T-helper 2 cell (primary cell): ENCODE results near the gene SLC29A1.
A peak's percentile ranks its signal among the peaks of the same experiment; 100 is the strongest.

ENCODE experiments used
- DNase-seq, 5 experiments: peaks; one replicate each; pipeline versions ENCODE4 v3.0.0 to v3.0.0-alpha.2; 2012 to 2022

SLC29A1 gene

DNA sequence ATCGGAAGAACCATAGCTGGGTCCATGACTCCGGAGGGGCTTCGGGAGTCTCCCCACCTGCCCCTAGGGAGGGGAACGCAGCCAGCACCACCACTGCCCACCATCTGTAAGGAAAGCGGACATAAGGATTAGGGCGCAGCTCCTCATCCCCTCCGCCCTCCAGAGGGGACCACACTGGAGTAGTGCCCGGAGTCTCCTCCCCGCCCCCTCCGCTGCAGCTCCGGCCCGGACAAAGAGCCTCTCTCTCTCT lies 33.3 kb downstream of the SLC29A1 start:
- DNase-seq: peak in 1 of 5 experiments; percentile 34

DNA sequence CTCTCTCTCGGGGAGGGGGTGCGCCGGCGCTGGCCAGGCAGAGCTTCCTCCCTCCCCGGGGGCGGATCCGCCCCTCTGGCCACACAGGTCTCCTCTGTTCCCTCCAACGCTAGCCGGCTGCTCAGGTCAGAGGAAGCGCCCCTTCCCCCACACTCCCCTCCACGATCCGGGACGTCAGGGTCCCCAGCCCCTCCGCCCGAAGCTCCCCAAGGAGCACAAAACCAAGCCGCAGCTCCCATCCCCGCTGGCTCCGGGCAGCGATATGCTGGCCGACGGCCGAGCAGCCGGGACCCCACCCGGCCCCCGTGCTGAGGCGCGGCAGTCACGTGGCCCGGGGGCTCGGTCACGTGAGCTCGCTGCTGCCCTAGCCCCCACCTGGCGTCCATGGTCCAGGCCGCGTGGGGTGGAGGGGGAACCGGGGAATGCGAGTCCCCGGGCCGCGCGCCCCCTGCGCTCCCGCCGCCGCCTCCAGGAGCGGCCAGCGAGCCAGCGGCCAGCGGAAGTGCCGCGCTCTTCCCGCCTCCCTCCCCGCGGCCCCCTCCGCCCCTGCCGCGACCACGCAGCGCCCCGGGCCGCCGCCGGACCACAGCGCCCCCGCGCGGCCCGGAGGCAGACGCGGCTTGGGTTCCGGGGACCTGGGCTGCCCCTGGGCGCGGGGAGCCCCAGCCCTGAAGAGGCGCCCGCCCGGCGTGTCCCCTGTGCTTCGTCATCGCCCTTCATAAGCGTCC lies 33.8 kb downstream of the SLC29A1 start, which contains the start of gene SLC35B2:
Gene SLC35B2 (minus strand): TSS at position 504 of the 728 bp plus-strand sequence. CDS start 118 bp downstream, at position 386.
- peak; percentile 40 to 81 (median 55) for DNase-seq

DNA sequence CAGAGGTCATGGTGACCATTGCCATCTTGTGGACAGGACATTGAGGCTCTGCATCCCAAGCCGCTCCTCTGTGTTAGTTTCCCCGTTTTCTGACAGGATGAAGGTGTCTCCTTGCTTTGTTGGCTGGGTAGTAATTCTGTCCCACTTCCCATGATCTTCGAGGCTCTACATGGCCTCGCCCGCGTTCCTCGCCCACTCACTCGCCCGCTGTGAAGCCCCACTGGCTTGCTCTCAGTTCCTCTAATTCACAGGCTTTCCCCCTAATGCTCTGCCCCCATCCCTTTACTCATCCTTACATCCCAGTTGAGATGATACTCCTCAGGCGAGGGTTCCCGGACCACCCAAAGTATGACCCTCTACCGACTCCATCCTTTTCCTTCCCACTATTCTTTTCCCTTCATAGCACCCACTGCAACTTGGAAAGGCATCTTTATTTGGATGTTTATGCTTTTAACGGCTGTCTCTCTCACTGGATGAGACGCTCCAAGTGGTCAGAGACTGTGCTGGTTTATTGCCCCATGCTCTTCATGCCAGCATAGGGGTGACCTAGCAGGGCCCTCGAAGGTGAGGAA lies 34.4 kb downstream of the SLC29A1 start:
- no peak for DNase-seq

DNA sequence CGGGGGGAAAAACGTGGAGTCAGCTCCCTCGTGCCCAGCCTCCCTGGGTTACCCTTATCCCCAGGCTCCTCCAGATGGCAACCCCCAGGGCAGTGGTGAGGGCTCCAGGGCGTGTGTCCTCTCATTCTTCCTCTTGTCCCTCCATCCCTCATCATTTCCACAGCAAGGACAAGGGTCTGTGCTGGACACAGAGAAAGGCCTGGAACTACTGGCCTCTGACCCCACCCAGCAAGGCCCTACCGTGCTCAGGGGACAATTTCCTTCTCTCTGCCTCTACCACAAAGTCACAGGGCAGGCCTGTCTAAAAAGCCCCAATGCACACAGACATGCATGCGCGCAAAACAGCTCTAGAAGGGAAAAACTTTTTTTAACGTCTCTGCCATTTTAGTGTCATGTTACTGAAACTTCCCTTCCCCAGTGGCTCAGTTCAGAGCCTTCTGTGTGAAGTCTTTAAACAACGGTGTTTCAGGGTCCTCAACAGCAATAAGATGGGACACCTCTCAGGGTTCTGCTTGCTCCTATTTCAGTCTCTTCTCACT lies 35.0 kb downstream of the SLC29A1 start:
- no peak for DNase-seq

DNA sequence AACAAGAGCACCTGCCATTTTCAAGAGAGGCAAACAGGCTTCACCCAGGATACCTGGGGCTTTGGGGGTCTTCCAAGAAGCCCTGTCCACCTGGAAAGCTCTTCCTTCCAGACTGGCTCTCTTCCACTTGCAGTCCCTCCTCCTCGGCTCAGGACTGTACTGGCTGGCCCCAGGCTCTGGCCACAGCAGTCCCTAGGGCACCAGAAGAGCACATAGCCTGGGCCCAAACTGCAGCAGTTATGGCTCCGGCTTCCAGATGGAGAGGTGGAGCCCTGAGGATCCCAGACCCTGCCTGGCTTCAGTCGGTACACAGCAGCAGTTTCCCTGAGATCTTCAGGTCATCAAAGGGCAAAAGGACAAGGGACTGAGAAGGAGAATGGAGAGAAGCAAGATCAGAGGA lies 35.5 kb downstream of the SLC29A1 start:
- no peak for DNase-seq

DNA sequence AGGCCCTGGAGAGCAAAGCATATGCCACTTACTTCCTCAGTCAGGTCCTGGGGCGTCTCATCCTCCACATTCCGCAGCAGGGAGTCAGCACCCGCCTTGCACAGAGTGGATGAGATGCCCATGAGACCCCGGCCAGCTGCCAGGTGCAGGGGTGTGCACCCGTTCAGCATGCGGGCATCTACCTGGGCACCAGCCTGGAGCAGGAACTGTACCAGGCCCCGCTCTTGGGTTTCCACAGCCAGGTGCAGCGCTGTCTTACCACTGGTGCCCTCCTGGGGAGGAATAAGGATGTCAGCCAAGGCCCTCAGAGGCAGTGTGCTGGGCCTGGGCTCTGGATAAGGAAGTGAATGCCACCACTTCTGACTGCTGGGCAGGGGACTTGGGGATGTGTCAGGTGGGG lies 36.6 kb downstream of the SLC29A1 start:
- DNase-seq: no peak

DNA sequence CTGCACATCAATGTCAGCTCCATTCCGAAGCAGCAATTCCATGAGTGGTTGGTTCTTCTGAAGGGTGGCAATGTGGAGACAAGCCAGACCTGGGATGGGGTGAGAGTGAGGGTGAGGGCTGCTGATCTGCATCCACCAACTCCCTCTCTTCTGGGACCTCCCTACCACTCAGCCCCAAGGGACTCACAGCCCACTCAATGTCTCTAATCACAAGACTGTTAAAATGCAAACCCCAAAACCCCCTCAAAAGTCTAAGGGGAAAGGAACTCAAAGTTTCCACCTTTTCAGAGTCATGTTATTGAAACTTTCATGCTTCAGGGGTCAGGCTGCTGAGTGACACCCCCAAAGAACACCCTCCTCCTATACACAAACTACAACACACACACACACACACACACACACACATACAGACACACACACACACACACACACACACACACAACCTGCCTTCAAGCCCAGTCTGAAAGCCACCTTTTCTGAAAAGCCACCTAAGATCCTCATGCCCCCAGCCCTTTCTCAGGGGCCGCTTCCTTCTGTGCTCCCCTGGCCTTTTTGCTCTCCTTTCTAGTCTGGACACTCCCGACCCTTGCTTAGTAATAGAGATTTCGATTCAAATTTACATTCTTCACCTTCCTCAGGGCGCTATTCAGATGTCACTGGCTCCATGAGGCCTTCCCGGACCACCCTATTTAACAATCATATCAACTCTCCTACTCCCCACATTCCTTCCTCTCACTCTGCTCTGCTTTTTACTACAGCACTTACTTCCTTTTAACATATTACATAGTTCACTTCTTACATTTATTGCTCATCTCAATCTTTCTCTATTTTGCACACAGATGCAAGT lies 37.3 kb downstream of the SLC29A1 start:
- DNase-seq: no peak

DNA sequence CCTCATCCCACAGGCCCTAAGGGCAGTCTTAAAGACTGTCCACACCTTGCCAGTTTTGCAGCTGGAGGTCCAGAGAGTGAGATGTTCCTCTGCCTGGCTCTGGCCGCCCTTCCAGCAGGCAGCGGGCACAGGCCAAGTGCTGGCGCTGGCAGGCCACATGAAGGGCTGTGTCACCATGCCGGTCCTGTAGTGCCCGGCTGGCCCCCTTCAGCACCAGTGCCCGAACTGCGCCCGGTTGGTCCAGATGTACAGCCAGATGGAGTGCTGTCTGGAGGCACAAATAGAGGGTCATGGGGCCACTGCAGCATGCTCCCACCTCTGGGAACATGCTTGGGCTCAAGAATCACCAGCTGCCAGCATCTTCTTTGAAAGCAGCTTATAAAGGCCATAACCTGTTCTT lies 38.2 kb downstream of the SLC29A1 start:
- DNase-seq: no peak

DNA sequence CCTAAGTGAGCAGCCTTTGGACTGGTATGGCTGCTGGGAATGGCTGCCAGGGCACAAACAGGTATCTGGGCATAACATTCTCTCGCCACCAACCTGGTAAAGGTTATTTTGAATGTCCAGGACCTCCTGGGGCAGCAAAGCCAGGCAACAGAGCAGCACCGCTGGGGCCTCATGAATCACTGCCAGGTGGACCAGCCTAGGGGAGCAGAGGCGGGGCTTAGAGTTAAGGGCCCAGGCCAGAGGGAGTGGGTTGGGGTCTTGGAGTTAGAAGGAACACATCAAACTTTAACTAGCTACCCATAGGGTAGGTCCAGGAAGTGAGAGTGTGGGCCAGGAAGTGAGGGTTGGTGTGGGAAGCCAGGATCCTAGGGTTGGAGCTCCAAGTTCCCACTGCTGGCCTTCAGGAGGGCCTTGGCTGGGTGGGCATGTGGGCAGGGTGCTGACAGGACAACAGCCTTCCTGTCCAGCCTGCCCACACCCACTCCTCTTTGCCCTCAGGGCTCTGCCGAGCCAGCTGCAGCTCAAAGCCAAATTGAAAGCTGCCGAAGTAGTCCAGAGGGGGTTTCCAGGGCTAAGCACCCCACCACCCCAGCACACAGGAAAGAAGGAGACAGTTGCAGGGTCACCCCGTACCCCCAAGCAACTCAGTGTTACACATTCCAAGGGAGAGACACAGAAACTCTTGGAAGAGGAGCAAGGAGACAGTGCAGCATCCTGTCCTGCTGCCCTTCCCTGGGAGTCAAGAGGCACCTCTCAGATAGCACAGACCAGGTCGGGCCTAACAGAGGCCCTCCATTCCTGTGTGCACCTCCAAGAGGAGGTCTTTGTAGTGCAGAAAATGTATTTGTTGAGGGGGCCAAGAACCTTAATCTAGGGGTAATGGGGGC lies 39.3 kb downstream of the SLC29A1 start:
- no peak for DNase-seq

DNA sequence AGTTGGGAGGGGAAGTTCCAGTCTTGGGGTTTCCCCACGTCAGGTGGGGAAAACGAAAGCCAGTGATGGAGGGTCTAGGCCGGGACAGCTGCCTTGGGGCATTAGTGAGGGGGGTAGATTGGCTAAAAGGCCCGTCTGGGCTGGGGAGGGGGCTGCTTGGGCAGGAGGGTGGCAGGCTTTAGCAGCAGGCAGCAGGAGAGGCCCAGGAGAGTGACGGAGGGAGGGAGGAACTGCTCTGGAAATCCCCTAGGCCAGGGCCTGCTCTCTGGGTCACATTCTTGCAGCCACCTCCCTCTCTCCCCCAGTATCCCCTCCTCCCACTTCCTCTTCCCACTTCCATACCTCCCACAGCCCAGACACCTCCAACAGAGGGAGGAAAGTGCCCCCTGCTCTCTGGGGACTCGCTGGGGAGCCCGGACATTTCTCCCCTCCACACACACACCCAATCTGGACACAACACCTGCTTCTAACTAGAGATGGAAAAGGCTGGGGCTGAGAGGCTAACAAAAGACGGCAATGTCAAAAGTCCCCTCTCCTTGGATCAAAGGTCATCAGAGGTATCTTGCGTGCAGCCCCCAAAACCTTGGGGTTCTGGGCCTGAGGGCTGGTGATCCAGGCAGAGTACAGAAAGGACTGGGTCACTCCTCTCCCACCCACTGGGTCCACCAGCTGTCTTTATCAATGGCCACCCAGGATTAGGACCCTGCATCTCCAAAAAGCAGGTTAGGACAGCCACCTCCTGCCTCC lies 40.1 kb downstream of the SLC29A1 start:
- DNase-seq: peak in 4 of 5 experiments; percentile 32 to 63 (median 44)

DNA sequence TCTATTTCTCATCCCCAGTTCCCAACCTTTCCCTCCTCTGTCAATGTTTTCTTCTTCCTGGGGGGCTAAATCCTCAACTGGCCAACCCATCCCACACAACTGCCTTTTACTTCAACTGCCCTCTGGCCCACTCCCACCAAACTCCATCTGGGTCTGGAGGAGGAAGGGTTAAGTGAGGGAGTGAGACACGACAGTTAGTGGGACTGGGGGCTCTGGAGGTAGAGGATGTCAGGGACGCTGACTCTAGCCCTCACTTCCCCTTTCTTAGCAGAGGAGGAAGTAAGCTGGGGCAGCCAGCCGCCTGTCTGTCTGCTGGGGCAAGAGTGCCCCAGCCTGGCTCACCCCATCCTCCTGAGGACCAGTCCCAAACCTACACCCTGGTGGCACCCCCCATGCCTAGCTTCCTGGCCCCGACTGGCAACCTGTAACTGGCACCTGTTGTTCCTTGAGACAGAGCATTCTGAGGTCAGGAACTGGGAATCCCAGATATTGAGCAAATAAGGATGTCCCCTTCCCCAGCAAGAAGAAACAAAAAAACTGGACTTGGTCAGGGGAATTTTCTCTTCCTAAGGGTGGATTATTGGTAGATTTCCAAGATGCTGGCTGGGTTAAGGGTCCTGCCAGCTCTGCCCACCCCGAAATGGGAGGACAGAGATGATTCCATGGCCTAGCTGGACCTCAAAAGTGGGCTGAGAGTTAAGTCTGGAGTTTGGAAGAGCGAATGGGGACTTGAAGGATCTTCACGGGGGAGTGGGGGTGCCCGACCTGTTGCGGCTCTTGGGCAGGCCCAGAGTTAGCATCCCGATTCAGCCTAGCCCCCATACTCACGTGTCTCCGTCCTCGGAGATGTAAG lies 41.0 kb downstream of the SLC29A1 start:
- peak in 2 of 5 experiments; percentile 42 to 66 for DNase-seq

DNA sequence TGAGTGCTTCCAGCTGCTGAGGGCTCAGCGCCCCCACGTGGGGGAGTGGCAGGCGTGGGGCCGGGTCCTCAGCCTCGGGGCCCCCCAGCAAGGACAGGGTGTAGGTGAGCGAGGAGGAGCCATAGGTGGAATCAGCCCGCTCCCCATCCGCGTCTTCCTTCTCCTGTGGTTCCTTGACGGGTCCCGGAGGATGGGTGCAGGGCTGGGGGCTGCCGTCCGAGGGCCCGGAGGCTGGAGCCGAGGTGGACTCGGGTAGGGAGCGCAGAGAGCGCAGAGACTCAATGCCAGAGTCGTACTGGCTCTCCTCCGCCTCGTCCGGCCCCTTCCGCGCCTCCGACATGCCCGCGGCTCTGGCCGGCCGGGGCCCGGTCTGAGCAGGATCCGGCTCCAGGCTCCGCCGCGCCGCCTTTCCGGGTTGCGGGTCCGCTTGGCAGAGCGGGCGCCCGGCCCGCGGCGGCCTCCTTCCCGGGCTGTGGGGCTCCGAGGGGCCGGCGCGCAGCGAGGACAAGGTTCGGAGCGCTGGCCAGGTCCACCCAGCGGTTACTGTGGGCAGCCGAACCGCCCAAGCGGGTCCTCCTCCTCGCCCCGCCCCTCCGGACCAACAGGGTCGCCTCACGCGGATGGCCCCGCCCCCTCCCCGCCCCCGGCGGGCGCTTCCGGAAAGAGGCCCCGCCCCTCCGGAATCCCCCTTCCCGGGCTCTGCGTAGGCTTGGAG lies 41.8 kb downstream of the SLC29A1 start, which contains the start of gene NFKBIE:
Gene NFKBIE (minus strand): TSS at position 545 of the 715 bp plus-strand sequence. CDS start 205 bp downstream, at position 340.
- peak; percentile 90 to 97 (median 93) for DNase-seq

DNA sequence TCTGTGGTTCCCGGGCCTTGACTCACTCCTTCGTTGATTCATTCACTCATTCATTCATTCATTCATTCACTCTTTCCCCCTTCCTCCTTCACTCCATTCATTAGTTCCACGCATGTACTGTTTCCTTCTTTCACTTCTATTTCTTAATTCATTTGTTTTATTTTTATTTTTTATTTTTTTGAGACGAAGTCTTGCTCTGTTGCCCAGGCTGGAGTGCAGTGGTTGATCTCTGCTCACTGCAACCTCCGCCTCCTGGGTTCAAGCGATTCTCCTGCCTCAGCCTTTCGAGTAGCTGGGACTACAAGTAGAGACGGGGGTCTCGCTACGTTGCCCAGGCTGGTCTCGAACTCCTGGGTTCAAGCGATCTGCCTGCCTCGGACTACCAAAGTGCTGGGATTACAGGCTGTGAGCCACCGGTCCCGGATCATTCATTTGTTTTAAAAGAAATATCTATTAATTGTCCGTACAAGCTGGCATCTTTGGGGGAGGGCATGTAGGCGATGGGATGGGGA lies 42.4 kb downstream of the SLC29A1 start:
- DNase-seq: no peak

DNA sequence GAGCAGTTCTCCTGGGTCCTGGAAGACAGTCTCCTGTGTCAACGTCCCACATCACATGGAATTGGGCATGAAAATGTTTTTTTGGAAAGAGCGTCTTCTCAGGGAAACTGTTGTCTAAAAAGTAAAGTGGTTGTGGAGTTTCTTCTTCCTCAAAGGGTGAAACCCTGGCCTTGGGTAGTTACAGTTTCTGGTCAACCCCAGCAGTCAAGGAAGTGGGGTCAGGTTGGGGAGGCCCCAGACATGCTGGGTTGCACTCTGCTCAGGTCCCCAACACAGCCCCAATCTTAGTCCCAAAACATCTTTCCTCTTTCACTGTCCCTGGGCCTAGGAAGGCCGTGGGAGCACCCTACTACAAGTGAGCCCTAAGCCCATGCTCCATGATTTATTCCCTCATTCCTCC lies 43.0 kb downstream of the SLC29A1 start:
- DNase-seq: no peak

DNA sequence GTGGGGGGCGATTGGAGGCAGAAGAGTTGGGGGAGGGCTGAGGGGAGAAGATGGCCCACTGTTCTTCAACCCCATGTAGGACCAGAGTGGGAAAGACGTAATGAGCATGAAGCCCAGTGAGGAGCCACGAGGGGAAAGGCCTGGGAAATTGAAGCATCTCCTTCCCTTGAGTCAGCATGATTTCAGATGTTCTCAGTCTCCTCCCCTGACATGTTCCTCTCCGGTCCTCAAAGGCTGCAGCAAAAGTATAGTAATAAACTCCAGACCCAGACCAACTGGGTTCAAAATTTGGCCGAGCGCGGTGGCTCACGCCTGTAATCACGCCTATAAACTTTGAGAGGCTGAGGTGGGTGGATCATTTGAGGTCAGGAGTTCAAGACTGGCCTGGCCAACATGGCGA lies 43.9 kb downstream of the SLC29A1 start:
- no peak for DNase-seq

DNA sequence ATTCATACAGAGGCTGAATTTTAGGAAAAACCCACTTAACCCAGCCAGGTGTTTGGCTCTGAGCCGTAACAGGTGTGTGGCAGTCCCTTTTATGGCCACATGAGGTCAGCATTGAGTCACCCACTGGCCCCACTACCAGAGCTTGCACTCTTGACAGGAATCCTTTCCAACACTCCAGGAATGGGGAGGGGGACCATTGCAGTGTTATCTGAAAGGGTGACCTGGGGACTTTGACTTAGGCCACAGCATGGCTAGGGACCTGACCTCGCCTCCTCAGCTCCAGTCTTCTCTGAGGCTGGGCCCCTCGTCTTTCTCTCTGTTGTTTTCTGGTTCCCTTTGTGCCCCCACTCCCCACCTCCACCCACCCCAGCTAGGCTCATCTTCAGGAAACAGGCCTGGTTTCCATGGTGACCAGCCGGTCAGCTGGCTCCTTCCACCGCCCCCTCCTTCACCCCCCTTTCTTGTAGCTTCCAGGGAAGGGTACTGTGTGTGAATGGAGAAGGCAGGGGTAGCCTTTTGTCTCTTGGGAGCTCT lies 44.8 kb downstream of the SLC29A1 start:
- DNase-seq: peak in 4 of 5 experiments; percentile 40 to 52 (median 51)

DNA sequence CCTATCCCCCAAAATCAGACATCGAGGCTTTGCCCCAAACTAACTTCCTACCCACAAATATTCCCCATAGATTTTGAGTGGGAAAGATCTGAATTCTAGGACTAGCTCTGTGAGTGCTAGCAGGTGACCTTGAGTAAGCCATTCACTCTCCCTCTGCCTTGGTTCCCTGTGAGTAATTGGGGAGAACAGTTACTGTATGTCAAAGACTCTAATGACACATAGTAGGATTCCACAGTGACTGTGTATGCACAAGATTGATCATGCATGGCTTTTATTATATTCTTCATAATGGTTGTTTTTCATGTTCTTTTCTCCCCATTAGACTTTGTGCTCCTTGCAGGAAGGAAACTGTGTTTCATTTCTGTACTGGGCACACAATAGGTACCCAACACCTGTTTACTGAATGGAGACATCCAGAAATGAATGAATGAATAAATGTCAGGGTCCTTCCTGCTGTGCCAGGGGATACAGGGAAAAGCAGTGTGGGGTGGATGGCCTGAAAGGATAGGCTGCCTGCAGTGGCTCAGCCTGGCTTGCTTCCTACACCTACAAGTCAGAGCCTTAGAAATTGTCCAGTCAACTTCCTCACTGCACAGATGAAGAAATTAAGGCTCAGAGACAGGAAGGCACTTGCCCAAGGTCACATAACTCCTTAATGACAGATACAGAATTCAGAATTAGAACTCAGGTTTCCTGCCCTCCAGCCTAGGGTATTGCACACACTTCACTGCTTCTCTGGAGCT lies 46.0 kb downstream of the SLC29A1 start:
- no peak for DNase-seq

DNA sequence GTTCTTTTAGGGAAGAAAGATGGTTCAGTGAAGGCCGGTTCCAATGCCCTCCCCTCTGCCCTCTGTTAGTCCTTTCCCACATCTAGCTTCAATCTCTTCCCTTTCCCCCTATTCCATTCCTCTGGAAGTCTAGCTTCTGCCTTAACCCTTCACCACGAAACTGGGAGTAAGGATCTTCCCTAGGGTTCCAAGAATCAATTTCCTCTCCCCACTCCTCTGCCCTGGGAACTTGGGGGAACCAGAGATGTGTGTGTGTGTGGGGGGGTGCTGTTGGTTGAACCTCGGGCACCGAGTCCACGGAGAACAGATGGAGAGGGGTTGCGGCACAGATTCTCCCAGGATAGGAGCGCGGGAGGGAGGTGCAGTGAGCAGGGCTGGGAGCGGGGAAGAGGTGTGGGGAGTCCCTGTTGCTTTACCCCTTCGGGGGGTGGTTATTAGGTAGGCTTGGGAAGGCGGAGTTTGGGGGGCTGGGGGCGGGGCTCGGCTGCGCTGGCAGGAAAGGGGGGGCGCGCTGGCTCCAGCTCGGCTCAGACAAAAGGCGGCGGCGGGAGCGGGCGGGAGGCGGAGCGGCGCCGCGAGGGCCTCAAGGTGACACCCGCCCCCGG lies 46.6 kb downstream of the SLC29A1 start, which contains the start of gene TMEM151B:
Gene TMEM151B (plus strand): TSS at position 530 of the 605 bp plus-strand sequence. CDS start 293 bp downstream, outside the sequence.
- DNase-seq: no peak
